GM20000 (cell line): Measurements from ENCODE around the gene NME3.

ENCODE experiments used
- DNase-seq: peaks from one replicate; pipeline ENCODE4 v3.0.0; 2012; ENCODE audit warnings: low spot score
- CTCF ChIP-seq: IDR thresholded peaks from 2 replicates; pipeline ENCODE4 v1.5.1; 2012; ENCODE audit warnings: mild to moderate bottlenecking, control low read depth; ENCODE audit errors: extremely low read depth, missing control alignments

NME3 gene

GRCh38 chr16:1749152-1750117, 21.9 kb downstream of the NME3 start:
- TF ChIP-seq CTCF = no peak
- no peak for DNase-seq

GRCh38 chr16:1747934-1748333, 23.4 kb downstream of the NME3 start:
- TF ChIP-seq CTCF = no peak
- no peak for DNase-seq

- no peak for TF ChIP-seq CTCF
- DNase-seq = no peak
Measured at GRCh38 chr16:1746693-1747195, 24.6 kb downstream of the NME3 start.

- TF ChIP-seq CTCF = no peak
- DNase-seq = no peak
Measured at GRCh38 chr16:1745900-1746692, 25.2 kb downstream of the NME3 start.

GRCh38 chr16:1745181-1745899, 26.0 kb downstream of the NME3 start:
- TF ChIP-seq CTCF = no peak
- DNase-seq = no peak

GRCh38 chr16:1744338-1744840, 27.0 kb downstream of the NME3 start:
- no peak for TF ChIP-seq CTCF
- no peak for DNase-seq
